ENCODE data around the gene TIPRL. TPM values are rescaled to one million over a fixed set of nuclear protein-coding genes. Genes with fewer than 3 reads are reported as not detected.
"Not testable (repeated sequence)": the region's sequence is repeated elsewhere in the genome, so short reads cannot be mapped to it uniquely, and the experiment has no call there.

The TIPRL gene
- total RNA-seq, 1 donor from 2014 or later, result 23.8 TPM

GRCh38 chr1:168195199-168196135 is 16.7 kb downstream of the TIPRL start:
- H3K4me3 ChIP-seq (ENCODE audit: low read depth, low read length), result no peak overlapping the region
- TF ChIP-seq, protein P1, sequence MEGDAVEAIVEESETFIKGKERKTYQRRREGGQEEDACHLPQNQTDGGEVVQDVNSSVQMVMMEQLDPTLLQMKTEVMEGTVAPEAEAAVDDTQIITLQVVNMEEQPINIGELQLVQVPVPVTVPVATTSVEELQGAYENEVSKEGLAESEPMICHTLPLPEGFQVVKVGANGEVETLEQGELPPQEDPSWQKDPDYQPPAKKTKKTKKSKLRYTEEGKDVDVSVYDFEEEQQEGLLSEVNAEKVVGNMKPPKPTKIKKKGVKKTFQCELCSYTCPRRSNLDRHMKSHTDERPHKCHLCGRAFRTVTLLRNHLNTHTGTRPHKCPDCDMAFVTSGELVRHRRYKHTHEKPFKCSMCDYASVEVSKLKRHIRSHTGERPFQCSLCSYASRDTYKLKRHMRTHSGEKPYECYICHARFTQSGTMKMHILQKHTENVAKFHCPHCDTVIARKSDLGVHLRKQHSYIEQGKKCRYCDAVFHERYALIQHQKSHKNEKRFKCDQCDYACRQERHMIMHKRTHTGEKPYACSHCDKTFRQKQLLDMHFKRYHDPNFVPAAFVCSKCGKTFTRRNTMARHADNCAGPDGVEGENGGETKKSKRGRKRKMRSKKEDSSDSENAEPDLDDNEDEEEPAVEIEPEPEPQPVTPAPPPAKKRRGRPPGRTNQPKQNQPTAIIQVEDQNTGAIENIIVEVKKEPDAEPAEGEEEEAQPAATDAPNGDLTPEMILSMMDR (conservative IDR thresholded peaks at IDR 0.05; ENCODE audit: low read depth, low read length), result no peak
- DNase-seq (ENCODE audit: low read depth), result no peak

GRCh38 chr1:168199056-168199455 is 20.3 kb downstream of the TIPRL start:
- TF ChIP-seq, protein P1 (conservative IDR thresholded peaks at IDR 0.05; ENCODE audit: low read depth, low read length), result no peak
- H3K4me3 ChIP-seq (ENCODE audit: low read depth, low read length), result no peak overlapping the region
- no peak for DNase-seq (ENCODE audit: low read depth)

- TF ChIP-seq, protein P1 (conservative IDR thresholded peaks at IDR 0.05; ENCODE audit: low read depth, low read length), result no peak
- H3K4me3 ChIP-seq (ENCODE audit: low read depth, low read length), result no peak overlapping the region
- DNase-seq (ENCODE audit: low read depth), result no peak
Measured at GRCh38 chr1:168202941-168203654, 24.3 kb downstream of the TIPRL start.

- H3K4me3 ChIP-seq (ENCODE audit: low read depth, low read length), result no peak overlapping the region
- TF ChIP-seq, protein P1 (conservative IDR thresholded peaks at IDR 0.05; ENCODE audit: low read depth, low read length), result no peak
- no peak for DNase-seq (ENCODE audit: low read depth)
Measured at GRCh38 chr1:168206111-168206510, 27.3 kb downstream of the TIPRL start.

- not testable (repeated sequence) for DNase-seq (ENCODE audit: low read depth); H3K4me3 ChIP-seq (ENCODE audit: low read depth, low read length)
Measured at GRCh38 chr1:168207673-168208072, 28.9 kb downstream of the TIPRL start.

GRCh38 chr1:168210312-168210711 is 31.6 kb downstream of the TIPRL start:
- TF ChIP-seq, protein P1 (conservative IDR thresholded peaks at IDR 0.05; ENCODE audit: low read depth, low read length), result no peak
- no peak for DNase-seq (ENCODE audit: low read depth)
- H3K4me3 ChIP-seq (ENCODE audit: low read depth, low read length), result no peak overlapping the region

- TF ChIP-seq, protein P1 (conservative IDR thresholded peaks at IDR 0.05; ENCODE audit: low read depth, low read length), result no peak
- no peak overlapping the region for H3K4me3 ChIP-seq (ENCODE audit: low read depth, low read length)
- no peak for DNase-seq (ENCODE audit: low read depth)
Measured at GRCh38 chr1:168213349-168213748, 34.6 kb downstream of the TIPRL start.

All from epithelial cell of proximal tubule (primary cell).